Progenitor cell of endocrine pancreas (in vitro differentiated cells): ENCODE results near the gene LRRFIP1. TPM values are rescaled to one million over a fixed set of nuclear protein-coding genes. Genes with fewer than 3 reads are reported as not detected.

ENCODE experiments used
- DNase-seq: peaks from one replicate; pipeline ENCODE4 v3.0.0; 2021; ENCODE audit warnings: low spot score; ENCODE audit not compliant: unreplicated experiment
- H3K27ac Mint-ChIP-seq: 2 replicates; pipeline ENCODE4 v1.8.0; 2021; ENCODE audit warnings: mild to moderate bottlenecking, moderate library complexity, mixed read lengths
- H3K27me3 Mint-ChIP-seq: 2 replicates; pipeline ENCODE4 v1.8.0; 2021; ENCODE audit warnings: mixed read lengths
- H3K36me3 Mint-ChIP-seq: 2 replicates; pipeline ENCODE4 v1.8.0; 2022; ENCODE audit warnings: mixed read lengths; ENCODE audit not compliant: insufficient read depth
- H3K4me1 Mint-ChIP-seq: 2 replicates; pipeline ENCODE4 v1.8.0; 2021; ENCODE audit warnings: low read depth, mixed read lengths
- H3K4me3 Mint-ChIP-seq: 2 replicates; pipeline ENCODE4 v1.8.0; 2021; ENCODE audit warnings: low read depth, mild to moderate bottlenecking, moderate library complexity, mixed read lengths
- H3K9me3 Mint-ChIP-seq: 2 replicates; pipeline ENCODE4 v1.8.0; 2021; ENCODE audit warnings: low read depth, mixed read lengths
- total RNA-seq: library from RNA; stranded (reverse); gene quantifications from 2 replicates; pipeline ENCODE4 v1.2.1, GENCODE V29; 2021
- TF ChIP-seq, protein P1 (sequence below): fragments of 200-600 bp; sonication (generic); IDR thresholded peaks from one replicate; pipeline ENCODE4 v1.5.0; 2021; ENCODE audit warnings: antibody characterized with exemption, mild to moderate bottlenecking; ENCODE audit not compliant: unreplicated experiment

Gene LRRFIP1
- total RNA-seq, 1 donor from 2014 or later = 68.6 TPM

DNA sequence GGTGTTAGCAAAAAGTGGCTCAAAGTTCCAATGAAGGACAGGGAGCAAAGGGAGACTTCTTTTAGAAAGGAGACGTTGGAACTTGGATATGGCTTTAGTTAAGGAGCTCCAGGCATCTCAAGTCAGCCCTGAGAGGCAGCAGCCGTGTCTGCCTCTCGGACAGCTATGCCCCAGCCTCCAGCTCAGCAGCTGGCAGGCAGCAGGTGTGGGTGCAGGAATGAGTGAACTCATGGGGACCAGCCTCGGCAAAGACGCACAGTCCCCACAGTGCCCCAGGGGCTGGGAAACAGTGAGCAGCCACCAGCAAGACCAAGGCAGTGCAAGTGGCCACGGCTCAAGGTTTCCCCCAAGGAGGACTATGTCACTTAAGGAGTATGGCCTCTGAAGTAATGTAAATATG, 1.6 kb upstream of the LRRFIP1 start:
- TF ChIP-seq, protein P1, sequence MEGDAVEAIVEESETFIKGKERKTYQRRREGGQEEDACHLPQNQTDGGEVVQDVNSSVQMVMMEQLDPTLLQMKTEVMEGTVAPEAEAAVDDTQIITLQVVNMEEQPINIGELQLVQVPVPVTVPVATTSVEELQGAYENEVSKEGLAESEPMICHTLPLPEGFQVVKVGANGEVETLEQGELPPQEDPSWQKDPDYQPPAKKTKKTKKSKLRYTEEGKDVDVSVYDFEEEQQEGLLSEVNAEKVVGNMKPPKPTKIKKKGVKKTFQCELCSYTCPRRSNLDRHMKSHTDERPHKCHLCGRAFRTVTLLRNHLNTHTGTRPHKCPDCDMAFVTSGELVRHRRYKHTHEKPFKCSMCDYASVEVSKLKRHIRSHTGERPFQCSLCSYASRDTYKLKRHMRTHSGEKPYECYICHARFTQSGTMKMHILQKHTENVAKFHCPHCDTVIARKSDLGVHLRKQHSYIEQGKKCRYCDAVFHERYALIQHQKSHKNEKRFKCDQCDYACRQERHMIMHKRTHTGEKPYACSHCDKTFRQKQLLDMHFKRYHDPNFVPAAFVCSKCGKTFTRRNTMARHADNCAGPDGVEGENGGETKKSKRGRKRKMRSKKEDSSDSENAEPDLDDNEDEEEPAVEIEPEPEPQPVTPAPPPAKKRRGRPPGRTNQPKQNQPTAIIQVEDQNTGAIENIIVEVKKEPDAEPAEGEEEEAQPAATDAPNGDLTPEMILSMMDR = no peak
- H3K27ac Mint-ChIP-seq = no peak overlapping the region
- H3K9me3 Mint-ChIP-seq = no peaks in the 10 kb centered on the region
- peaks cover 3% of the 10 kb centered on the region for H3K36me3 Mint-ChIP-seq
- DNase-seq = no peak
- H3K4me3 Mint-ChIP-seq = peak overlapping the region; percentile 83
- peaks cover 25% of the 10 kb centered on the region for H3K4me1 Mint-ChIP-seq
- peaks cover 20% of the 10 kb centered on the region for H3K27me3 Mint-ChIP-seq

DNA sequence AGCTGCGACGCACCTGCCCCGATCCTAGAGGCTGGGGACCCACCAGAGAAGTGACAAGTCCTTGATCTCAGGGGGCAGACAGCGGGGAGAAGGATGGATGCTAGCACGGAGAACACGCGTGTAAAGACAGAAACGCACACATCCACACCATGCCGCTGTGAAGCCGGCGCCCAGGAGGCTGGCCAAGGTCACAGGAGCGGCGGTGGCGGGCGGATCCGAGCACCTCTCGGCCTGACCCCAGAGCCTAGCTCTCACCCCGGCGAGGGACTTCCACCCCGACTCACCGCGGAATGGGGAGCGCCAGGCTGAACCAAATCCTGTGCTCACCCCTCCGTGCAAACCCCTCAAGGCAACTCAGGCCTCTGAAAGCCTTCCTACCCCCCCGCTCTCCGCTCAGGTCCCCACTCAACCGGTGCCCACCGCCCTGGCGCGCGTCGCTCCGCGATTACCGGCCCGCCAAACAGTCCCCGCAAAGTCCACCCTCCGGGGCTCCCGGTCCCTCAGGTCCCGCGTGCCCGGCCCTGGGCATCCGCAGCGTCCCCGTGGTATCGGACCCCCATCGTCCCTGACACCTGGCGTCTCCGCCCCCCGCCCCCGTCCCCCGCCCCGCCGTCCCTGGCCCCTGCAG, 460 bp upstream of the LRRFIP1 start:
- peak overlapping the region; percentile 86 for H3K27ac Mint-ChIP-seq
- H3K4me3 Mint-ChIP-seq = peak overlapping the region; percentile 83
- peaks cover 5% of the 10 kb centered on the region for H3K36me3 Mint-ChIP-seq
- TF ChIP-seq, protein P1 = no peak
- H3K9me3 Mint-ChIP-seq = no peaks in the 10 kb centered on the region
- peaks cover 30% of the 10 kb centered on the region for H3K4me1 Mint-ChIP-seq
- DNase-seq = peak; percentile 19
- peaks cover 20% of the 10 kb centered on the region for H3K27me3 Mint-ChIP-seq

DNA sequence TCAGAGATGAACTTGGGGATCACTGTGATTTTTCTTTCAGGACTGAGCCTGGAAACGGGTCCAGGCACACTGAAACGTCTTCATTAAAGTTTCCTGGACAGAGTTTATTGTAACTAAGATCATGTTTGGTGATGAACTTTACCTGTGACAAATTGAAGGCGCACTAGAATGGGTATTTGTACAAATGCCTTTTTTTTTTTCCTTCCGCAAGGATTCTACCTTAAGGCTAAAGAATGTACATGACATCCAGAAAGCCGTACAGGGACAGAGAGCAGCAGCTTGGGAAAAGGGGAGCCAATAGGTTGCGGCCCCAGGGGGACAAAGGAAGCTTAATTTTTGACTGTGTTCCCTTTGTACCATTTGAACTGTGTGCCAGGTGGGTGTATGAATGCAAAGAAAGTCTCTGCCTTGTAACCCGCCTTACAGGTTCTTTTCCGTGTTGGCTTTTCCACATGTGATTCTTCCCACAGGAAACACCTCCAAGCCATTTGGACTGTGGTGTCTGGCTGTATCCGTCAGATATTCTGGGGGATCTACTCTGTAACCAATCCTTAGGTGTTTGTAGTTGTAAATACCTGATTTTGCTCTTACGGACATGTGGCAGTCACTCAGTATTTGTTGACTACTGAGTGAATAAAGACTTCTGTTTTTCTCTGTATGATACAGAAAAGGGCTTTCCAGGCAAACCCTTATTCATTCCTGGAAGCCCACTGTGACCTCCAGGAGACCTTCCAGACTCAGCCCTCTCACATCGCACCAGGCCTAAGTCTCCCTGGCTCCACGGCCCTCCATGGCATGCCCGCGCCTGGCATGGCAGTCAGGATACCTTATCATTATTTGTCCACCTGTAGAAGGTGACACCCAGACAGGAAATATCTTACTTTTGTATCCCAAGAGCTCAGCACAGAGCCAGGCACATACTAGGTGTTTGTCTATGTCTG, 1.1 kb downstream of the LRRFIP1 start:
- H3K36me3 Mint-ChIP-seq = peaks cover 10% of the 10 kb centered on the region
- H3K27ac Mint-ChIP-seq = peak overlapping the region; percentile 93
- peaks cover 30% of the 10 kb centered on the region for H3K4me1 Mint-ChIP-seq
- TF ChIP-seq, protein P1 = no peak
- peaks cover 17% of the 10 kb centered on the region for H3K27me3 Mint-ChIP-seq
- no peak for DNase-seq
- no peaks in the 10 kb centered on the region for H3K9me3 Mint-ChIP-seq
- peak overlapping the region; percentile 83 for H3K4me3 Mint-ChIP-seq

DNA sequence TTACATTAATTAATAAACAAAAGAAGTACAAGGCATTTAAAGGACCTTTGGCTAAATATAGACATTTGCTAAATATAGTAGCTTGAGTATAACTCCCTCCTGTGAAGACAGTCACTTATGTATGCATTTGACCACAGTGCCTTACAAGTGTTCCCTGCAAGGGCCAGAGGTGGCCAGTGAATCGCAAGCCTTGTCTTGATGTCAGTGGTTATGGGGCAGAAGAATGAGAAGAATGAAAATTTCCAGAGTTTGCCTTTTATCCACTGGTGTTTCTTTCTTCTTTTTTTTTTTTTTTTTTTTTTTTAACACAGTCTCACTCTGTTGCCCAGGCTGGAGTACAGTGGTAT, 1.8 kb downstream of the LRRFIP1 start:
- Mint-ChIP-seq H3K27ac (no peak overlapping the region), H3K9me3 (peaks cover 2% of the 10 kb centered on the region), H3K27me3 (peaks cover 17% of the 10 kb centered on the region), H3K4me3 (peak overlapping the region; percentile 83), H3K4me1 (peaks cover 30% of the 10 kb centered on the region), H3K36me3 (peaks cover 15% of the 10 kb centered on the region)
- TF ChIP-seq, protein P1 = no peak
- no peak for DNase-seq

DNA sequence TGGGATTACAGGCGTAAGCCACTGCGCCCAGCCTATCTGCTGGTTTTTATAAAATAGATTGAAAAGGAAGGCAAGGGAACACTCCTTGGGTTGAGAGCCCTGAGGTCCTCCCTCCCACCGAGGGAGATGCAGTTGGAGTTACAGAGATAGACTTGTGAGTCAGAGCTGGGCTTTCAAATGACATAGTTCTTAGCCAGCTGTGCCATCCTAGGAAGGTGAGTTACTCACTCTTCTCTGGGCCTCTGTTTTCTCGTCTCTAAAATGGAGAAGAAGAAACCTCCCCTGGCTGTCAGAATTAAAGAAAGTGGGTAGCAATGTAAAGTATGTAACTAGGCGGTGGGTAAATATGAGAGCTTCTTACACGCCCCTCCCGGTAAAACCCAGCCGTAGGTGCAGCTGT, 2.4 kb downstream of the LRRFIP1 start:
- Mint-ChIP-seq H3K36me3 (peaks cover 17% of the 10 kb centered on the region), H3K4me1 (peaks cover 30% of the 10 kb centered on the region), H3K27ac (peak overlapping the region; percentile 13), H3K9me3 (peaks cover 6% of the 10 kb centered on the region), H3K27me3 (peaks cover 17% of the 10 kb centered on the region), H3K4me3 (peak overlapping the region; percentile 2)
- DNase-seq = no peak
- TF ChIP-seq, protein P1 = no peak
